GM18511 (cell line): Measurements from ENCODE around the gene LRIG1.
"Not testable (repeated sequence)": the region's sequence is repeated elsewhere in the genome, so short reads cannot be mapped to it uniquely, and the experiment has no call there.

Source experiments
- ATAC-seq: cut with Tn5 transposase; IDR thresholded peaks from one replicate; pipeline ENCODE4 v1.9.1; 2021; ENCODE audit warnings: mild to moderate bottlenecking, moderate library complexity; ENCODE audit not compliant: unreplicated experiment

Gene LRIG1

DNA sequence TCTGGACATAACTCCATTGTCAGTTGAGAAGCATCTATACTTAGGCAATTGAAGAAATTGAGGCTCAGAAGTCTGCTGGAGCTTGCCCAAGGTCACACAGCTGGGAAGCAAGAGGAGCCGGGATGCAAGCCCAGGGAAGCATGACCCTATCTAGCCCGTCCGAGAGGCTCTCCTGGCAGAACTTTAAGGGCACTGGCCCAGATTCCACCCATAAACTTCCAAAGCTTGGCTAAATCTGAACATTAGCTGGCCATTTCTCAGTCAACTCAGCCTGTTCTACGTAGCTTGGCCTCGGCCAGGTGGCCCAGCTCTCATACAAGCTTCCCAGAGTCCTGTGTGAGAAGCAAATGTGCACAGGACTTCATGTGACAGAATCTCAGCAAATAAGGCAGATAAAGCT is 75.8 kb downstream of the LRIG1 start:
- no peak for ATAC-seq

DNA sequence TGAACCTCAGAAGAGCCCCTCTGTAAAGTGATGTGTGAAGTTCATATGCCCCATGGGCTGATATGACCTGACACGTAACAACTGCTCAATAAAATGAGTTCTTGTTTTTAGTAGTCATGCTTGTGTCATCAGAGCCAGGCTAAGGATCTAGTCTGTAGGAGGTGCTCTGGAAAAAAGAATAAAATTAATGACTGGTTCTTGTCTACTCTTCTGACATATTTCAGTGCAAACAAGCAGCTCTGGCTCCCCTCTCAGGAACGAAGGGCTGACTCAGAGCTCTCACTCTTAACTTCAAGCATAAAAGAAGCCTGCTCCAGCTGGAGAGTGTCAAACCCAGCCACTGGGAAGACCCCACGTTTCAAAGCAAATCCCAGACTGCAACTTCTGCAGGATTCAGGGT is 77.0 kb downstream of the LRIG1 start:
- no peak for ATAC-seq

DNA sequence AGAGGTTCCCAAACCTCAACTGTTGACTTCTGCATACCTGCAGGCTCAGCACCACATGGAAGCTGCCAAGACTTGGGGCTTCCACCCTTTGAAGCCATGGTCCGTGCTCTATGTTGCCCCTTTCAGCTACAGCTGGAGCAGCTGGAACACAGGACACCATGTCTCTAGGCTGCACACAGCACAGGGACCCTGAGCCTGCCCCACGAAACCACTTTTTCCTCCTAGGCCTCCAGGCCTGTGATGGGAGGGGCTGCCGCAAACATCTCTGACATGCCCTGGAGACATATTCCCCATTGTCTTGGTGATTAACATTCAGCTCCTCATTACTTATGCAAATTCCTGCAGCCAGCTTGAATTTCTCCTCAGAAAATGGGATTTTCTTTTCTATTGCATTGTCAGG is 78.9 kb downstream of the LRIG1 start:
- not testable (repeated sequence) for ATAC-seq

DNA sequence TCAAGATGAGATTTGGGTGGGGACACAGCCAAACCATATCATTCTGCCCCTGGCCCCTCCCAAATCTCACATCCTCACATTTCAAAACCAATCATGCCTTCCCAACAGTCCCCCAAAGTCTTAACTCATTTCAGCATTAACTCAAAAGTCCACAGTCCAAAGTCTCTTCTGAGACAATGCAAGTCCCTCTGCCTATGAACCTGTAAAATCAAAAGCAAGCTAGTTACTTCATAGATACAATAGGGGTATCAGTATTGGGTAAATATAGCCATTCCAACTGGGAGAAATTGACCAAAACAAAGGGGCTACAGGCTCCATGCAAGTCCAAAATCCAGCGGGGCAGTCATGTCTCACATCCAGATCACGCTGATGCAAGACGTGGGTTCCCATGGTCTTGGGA is 79.7 kb downstream of the LRIG1 start:
- not testable (repeated sequence) for ATAC-seq

DNA sequence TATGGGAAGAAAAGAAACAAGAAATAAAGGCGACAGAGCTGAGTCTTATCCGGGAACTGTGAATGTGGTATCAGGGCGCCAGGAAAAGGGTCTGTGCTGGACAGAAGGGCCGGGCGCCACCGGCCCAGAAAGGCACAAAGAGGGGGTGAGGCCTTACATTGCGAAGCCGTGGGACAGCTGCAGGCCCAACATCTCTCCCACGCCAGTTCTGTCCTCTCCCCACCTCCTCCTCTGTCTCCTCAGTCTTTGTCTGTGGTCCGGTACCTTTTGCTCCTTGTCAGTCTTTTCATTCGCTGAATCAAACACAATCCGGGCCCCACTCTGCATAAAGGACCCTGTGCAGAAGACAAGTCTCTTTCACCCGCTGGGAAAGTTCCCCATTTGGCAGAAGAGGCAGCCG is 81.8 kb downstream of the LRIG1 start:
- ATAC-seq = no peak

DNA sequence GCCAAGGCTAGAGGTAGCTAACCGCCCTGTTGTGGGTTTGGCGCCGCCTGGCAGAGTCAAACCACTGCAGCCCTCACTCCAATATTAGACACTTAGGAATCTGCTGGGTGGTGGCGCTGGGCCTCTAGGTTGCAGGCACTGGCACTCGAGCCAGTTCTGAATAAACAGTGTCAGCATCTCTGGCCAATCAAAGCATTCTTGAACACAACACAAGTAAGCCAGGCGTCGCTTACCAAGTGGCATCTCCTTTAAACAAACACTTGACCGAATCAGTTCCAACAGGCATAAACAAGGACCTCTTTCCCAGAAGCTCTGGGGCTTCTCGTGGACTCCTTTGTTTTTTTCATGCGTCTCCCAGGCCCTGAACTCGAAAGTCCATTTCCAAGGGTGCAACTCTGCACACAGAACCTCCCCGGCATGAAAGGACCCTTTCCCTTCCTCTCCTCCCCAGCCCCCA is 82.3 kb downstream of the LRIG1 start:
- ATAC-seq = no peak

DNA sequence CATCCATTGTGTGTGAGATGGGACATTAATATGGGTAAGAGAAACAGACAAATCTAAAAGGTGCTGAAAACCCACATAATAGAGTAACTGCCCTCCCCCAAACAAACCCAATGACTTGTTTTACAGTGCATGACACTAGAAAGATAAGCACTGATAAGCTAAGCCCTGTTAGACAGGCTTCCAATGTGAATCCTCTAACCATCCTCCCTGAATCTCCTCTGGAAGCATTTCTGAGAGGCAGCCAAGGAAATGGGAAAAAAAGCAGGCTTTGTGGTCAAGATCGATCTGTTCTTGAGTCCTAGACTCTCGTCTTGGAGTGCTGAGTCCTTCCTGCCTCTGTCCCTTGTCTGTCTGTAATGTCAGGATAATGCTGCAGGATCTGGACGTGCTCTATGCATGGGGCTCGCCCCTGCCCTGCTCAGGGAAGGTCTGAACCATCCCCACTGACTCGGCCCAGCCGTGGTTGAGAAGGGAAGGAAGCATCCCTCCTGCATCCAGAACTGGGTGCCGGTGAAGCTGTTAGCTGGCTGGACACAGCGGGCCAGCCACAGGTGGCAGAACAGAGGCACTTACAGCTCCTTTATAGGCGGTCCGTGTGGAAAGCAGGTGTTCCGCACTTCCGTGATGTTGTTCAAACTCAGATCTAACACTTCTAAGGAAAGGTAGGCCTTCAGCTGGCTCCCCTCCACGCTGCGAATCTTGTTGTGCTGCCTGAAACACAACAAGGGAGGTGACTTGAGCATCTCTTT is 84.1 kb downstream of the LRIG1 start:
- ATAC-seq = no peak

DNA sequence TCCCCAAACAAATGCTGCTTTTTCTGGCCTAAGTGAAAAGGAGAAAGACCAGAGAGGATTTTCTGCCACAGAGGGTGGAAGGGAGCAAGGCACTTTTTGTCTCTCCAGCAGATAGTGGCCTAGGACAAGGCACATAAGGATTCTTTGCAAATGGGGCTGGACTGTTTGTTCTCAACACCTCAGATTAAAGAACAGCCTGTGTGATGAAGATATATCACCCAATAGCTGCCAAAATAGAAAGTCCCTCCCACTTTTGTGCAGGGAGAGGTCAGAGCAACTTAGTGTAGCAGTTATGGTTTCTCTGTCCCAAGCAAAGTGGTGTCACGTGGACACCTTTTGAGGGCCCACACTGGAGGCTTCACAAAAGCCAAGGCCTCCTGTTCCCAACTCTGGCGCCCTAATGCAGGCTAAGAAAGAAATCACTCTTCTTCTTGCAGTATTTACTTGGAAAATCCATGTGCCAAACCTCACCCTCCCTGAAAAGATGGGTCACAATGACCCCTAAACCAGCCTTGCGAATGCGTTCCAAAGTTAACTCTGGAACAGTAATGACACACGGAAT is 84.9 kb downstream of the LRIG1 start:
- ATAC-seq = no peak

DNA sequence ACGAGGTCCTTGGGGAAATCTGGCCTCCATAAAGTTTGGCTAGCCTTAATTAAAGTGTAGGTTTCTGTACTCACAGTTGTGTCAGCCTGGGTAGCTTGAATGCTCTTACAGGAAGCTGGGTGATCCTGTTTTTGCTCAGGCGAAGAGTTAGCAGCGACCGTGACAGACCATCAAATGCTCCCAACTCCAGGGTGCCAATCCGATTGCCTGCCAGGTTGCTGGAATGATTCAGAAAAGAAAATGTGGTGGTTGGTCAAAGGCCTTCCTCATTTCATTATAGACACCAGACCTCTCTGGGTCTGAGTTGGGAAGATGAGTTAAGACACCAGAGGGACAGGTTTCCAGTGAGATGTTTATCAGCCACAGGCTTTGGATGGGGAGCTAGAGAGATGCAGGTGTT is 86.0 kb downstream of the LRIG1 start:
- ATAC-seq = no peak

DNA sequence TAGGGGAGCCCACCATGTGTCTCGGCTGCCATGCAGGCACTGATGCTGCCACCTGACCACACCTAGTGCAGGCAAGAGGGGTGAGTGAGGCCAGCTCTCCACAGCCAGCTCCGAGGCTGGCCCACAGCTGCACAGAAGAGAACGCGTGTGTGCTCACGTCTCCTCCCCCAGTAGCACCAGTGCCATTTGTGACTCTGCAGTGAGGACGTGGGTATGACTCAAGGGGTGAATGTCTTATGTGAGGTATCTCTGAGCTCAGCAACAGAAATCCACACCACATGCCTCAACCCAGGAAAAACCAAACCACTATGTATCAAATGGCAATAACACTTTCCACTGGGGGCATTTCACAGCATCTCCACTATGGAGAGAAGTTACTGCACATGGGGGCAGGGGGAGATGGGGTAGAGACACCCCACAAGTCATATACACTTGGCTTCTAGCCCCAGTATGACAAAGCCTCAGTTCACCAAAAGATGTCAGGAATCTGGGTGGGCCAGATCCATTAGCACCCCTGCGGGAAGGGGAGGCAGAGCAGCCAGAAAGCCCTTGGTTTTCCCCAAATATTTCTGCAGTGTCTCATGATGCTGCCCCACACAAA is 87.6 kb downstream of the LRIG1 start:
- ATAC-seq = no peak

DNA sequence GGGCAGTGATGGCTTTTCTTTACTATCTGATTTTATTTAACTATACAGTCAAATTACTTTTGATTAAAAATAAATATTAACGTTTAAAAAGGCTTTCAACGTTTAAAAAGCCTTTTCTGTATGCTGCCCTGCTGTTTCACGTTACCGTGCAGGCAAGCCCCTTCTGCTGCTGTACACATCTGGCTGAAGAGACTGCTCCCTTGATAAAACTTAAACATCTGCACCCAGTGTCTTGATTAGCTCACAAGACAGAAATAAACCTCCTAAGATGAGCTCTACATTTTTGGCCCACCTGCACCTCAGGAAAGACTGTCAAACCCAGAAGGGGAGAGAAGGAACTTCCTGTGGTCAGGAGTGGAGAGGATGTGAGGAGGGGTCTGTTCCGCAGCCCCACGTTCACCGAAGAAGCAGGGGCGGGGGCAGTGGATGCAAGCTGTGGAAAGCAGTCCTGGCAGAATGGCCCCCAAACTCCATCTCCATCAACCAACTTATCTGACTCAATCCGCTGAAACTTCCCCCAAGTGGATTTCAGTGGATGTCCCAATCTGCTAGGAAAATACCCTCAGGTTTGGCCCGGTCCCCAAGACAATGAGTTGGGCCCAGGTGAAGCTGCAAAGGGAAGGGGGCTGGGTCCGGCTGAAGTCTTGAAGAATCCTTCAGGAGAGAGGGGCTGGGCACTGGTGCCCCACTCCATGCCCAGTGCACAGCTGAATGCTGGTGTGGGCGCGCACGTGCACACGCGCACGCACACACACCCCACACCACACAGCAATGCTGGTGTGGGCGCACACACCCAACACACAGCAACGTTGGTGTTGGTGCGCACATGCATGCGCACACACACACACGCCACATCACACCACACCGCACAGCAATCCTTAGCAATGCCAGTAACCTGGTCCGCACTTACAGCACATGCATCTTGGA is 88.6 kb downstream of the LRIG1 start:
- no peak for ATAC-seq

DNA sequence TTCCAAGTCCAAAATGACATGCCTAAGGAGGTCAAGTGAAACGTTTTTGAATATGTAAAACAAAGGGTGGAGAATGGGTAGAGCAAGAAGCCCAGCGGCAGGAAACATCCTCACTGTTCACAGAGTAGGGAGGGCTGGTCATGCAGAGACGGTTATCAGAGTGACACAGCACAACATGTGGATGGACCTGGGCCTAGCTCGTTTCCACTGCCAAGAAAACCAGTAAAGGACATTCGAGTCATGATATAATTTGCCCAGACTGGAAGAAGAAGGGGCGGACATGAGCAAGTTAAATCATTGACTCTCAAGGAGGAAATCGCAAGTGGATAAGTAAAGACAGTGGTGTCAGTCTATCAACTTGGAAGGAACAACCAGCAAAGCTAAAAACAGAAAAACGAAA is 89.3 kb downstream of the LRIG1 start:
- ATAC-seq = no peak

DNA sequence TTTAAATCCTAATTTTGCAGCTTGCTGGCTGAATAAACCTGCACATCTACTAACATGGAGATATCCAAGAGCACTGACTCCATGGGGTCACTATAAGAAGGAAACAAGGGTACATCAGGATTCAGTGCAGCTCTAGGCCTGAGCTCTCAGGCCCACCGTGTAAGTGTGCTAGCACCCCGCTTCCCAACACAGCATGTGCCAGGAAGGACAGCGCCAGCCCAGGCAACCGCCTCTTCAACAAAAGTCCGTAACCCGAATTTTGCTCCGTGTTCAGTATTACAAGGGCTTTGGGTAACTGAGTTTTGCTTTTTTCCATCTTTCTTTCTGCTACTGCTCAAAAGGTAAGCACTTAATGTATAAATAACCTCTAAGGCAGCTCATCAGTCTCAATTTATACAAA is 89.8 kb downstream of the LRIG1 start:
- no peak for ATAC-seq

DNA sequence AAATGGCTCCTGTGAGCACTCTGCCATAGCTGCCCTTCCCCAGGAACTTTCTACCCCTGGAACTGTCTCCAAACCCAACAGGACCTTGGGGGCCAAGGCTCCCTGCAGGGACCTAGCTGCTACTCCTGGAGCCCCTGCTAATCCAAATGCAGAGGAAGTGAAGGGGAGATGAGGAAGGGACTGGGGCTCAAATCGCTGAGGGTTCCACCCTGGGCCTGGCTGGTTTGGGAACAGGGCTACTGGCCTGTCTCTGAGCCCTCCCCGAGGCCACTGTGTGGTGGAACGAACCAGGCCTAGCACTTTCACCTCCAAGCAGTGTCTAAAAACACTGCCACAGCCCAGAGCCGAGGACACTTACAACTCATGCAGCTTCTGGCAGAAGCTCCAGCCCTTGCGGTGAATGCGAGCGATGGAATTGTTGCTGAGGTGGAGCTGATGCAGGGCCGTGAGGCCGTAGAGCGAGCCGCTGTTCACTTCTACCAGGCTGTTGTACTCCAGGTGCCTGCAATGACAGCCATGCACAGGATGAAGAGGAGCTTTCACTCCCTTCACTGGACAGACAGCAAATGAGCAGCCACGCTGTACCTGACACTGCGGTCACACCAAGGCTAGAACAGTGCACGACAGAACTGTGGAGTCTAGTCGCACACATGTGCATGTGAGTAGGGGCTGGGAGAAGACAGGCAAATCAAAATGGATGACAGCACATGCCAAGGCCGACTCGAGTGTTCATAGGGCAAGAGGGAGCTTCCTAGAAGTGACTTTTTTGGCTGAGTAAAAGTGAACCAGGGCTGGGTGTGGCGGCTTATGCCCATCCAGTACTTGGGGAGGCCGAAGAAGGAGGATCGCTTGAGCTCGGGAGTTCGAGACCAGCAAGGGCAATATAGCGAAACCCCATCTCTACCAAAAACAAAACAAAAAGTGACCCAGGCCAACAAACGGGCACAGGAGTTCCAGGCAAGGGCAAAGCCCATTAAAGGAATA is 90.8 kb downstream of the LRIG1 start:
- ATAC-seq = no peak

DNA sequence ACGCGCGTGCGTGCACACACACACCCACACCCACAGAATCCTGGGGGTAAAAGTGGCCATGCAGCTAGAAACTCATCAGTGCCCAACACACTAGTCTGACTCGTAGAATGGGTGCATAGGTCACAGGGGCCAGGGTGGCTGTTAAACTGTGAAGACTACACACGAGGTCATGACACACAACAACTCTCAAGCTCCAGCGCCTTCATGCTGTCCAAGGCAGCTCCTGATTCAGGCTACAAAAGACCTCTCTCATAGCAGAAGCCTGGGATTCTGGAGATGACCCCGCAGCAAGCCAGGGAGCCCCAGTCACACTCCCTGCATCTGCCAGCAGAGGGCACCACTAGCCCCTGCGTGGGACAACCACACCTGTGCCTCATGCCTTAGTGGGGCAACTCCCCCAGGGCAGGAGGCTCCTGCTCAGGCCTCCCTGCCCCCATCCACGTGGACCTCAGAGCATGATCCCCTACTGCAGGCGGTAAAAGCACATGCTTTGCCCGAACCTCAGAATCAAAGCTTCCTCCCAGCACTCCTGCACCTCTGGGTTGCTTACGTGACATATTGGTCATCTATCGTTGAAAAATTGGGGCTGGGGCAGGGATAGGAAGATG is 93.1 kb downstream of the LRIG1 start:
- peak; percentile 91 for ATAC-seq

DNA sequence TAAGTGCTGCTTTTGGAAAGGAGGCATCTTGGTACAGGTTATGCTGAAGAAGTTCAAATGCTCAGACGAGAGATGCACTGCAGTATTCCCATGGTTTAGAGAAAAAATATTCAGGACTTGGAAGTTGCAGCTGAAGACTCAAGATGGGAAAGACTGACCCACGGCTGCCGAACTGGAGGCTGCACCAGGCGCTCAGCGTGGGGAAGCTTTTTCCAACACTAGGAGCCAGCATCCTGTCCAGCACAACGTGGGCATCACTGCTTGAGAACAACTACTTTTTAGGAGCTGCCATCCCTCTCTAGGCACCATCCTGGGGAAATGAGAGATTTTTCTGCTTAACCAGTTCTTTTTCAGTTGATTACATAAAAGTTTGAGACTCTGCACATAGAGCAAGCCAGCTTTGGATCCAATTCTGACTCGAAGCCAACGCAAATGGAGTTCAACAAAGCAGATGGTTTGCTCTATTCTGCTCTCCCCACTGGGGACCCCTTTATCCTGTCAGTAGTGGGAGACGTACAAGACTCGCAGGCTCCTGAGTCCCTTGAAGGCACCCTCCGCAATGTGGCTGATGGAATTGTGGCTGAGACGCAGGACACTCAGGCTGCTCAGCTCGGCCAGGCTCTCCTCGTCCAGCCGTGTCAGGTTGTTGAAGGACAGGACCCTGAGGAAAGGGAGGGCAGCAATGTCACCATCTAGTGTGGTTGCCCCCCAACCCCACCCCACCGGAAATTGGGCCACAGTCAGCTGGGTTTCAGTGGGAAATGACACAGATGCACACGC is 93.8 kb downstream of the LRIG1 start:
- ATAC-seq = no peak

DNA sequence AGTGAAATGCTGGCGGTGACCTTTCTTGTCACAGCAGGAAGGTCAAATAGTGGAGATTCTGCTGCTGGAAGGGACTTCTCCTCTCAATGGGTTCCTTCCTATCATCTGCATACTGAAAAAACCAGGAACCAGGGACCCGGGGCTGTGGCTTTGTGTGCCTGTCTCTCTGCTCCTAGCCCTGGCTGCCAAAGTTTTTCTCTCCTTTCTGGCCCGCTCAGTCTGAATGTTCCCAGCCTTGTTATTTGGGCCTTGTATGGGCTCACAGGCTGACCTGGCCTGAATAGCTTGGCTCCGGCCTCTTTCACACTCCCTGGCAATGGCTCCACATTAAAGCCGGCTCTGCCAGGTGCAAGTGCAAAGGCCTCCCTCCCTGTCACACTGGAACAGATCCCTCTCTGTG is 94.7 kb downstream of the LRIG1 start:
- ATAC-seq = no peak

DNA sequence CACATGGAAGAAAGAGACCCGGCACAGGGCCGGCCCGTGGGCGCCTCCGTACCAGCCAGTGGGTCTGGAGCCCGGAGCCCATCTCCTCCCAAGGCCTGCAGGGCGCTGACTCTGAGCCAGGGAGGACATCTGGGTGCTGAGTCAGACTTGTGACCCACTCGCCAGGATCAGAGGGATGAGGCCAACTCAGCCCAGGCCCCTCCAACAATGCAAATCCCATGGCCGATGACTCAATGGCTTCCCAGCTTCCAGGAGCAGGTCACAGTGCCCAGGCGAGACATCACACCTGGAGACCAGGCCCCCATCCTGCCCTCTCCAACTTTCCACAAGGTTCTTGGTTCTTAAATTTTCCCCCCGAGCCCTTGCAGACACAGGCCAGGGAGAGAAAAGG is 95.1 kb downstream of the LRIG1 start:
- no peak for ATAC-seq
